Measurements from ENCODE around the gene HOXC9. TPM values are rescaled to one million over a fixed set of nuclear protein-coding genes. Genes with fewer than 3 reads are reported as not detected.

The HOXC9 gene
- total RNA-seq, 1 experiment from 2014 or later, result 7.8 TPM

DNA sequence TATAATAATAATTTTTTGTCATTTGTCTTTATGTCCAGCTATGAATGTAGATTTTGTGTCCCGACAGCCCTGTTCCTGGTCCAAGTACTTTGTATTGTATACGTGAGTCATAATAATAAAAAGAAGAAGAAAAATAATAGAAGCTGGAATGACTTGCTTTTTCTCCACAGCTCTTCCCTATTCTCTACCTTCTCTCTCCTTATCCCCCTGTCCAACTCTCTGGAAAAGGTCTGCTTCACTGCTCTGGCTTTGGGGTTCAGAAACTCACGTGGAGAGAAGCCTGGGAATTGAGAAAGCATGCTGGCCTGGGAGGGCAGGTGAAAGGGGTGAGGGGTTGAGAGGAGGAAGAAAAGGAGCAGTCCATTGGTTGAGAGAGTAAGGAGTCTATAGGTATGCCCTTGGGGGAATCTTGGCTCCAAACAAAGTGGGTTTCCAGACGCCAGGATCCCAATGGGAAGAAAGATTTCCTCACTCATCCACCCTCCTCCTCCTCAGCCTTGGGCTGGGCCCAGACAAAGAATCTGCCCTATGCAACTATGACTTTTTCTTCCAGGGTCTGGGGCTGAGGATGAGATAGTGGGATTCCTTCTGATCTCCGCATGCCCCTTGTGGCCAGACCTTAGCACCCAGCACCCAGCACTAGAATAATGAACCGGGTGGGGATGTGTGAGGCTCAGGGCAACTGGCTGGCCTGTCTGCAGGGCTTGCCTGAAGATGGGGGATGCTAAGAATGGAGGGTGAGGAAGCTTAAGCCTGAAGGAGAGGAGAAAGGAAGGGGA is 12.9 kb downstream of the HOXC9 start:
- DNase-seq (ENCODE audit: low read depth), result no peak

GRCh38 chr12:54014377-54015017 is 14.5 kb downstream of the HOXC9 start:
- no peak for DNase-seq (ENCODE audit: low read depth)

GRCh38 chr12:54015018-54015931 is 15.3 kb downstream of the HOXC9 start:
- no peak for DNase-seq (ENCODE audit: low read depth)

- no peak for DNase-seq (ENCODE audit: low read depth)
Observed at GRCh38 chr12:54016051-54016450, 16.1 kb downstream of the HOXC9 start.

GRCh38 chr12:54016478-54016964 is 16.6 kb downstream of the HOXC9 start:
- peak; percentile 96 for DNase-seq (ENCODE audit: low read depth)

GRCh38 chr12:54017027-54017788 is 17.2 kb downstream of the HOXC9 start:
- DNase-seq (ENCODE audit: low read depth), result peak; percentile 68

DNA sequence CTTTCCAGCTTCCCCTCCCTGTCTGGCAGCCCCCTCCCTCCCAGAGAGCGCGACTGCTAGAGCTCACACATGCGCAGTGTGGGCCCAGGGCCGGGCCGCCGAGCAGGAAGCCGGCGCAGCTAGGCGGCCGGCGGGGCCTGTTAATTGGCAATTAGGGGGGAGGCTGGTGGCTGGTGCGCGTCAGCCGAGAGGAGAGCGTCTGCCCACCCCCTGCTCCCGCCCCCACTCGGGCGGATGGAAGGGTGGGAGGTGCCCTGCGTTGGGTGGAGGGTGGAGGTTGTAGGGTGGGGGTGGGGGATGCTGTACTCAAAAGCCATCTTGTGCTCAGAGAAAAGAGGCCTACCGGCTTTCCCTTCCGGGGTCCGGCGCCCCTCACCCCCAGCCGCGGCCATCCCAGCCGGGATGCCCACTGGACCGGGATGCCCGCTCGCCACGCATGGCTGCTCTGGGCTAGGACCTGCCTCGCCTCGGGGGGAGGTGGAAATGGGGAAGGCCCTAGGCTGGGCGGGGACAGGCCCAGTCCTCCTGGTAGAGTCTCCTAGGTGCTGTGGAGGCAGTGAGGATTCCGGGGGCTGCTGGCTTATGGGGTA is 18.0 kb downstream of the HOXC9 start:
- DNase-seq (ENCODE audit: low read depth), result peak; percentile 95

DNA sequence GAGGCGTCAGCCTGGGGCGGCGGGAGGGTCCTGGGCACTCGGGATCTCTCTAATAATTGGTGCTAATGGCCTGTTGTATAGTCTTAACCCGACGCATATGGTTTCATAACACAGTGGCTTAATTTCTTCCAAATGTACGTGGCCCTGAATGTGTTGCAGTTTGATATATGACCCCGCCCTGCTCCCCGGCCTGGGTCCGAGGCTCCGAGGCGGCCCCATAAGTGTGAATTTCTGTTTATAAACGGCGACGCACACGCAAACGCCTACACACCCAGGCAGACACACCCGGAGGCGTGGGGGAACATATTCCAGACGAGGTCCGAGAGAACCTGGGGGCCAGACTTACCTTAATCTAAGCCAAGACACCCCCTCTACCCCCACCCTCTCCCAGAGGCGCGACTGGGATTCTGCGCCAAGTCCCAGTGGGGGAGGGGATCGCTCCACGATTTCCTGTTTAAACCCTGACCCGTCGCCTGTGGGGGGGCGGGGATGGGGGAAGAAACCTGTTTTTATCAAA is 18.6 kb downstream of the HOXC9 start:
- peak; percentile 71 for DNase-seq (ENCODE audit: low read depth)

- DNase-seq (ENCODE audit: low read depth), result no peak
Observed at GRCh38 chr12:54019091-54019811, 19.3 kb downstream of the HOXC9 start.

DNA sequence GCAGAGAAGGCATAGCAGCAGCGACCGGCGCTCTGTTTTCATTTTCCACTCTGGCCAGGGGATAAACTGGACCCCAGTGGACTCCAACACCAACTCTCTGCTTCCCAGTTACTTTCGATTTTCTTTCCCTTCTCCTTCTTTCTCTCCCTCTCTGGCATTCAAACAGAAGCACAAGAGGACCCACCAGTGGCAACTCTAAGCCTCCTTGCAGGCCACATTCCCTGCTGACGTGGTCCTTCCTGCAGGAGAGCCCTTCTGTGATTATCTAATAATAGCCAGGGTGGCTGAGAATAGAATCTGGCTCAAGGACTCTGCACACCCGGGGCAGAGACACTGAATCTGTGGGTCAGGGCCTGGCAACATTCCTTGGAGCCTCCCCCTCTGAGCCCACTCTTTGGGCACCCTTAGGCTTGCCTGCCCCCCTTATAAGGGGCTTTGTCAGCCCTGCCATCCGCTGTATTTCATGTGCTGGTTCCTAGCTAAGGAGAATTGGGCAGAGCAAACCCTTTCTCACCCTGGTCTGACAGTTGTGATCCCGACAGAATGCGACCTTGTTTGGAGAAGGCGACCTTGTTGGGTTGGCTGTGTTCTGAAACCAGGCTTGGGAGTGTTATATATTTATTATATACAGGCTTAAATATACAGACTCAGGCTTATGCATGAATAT is 20.1 kb downstream of the HOXC9 start:
- DNase-seq (ENCODE audit: low read depth), result peak; percentile 73

DNA sequence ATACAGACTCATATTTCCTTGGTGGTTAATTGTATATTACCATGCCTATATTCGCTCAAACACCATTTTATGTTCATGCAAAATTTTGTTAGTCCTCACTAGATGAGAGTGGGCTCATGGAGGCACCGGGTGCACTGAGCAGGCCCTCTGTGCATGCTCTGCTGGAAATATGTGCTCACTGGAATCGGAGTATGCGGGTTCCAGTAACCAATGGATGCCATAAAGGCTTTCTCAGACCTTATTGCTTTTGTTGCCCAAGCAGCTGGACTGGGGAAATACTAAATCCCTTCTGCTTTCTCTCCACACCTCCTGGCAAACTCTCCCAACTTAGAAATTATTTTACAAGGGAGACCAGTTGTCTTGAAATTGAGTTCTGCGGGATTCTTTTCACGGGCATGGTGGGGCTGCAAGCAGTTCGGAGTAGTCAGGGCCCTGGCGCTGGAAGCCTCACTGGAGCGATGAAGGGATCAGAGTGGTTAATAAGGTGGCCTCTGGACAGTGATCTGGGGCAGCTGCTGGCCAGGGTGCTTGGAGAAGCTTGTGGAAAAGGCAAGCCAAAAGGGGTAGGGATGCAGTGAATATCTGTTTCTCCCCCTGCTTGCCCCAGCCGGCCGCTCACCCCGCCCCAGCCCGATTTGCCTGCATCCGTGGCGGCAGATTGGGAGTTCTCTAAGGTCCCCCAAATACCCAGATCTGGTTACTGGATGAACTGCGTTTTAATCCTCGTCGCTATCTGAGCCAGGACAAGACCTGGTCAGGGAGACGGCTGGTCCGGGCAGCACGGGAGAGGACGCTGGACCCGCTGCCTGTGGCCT is 20.8 kb downstream of the HOXC9 start:
- DNase-seq (ENCODE audit: low read depth), result no peak

DNA sequence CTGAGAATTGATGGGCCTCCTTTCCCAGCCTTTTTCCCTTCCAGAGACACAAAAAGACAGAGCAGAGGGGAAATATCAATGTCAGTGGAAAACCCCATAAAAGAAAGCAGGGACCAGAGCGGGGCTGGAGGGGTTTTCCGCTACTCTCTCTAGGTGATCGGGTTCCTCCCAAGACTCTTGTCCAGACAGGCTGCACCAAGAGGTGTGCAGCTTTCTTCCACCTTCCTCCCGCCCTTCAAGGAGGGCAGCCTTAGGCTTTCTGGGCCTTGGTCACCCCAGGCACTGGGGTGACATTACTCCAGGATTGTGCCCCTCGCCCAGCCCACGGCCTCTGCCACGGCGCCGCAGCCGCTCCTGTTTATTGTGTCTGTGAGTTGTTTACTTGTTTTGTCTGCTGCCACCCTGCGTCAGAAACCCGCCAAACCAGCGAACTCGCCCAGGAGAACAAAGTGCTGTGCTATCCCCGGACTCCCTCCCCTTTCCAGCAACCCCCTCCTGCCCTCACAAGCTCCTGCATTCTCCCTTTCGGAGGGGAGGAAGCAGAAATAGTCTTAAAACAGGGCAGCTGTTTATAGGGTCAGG is 21.6 kb downstream of the HOXC9 start:
- DNase-seq (ENCODE audit: low read depth), result peak; percentile 70

- no peak for DNase-seq (ENCODE audit: low read depth)
Observed at GRCh38 chr12:54022960-54023884, 23.3 kb downstream of the HOXC9 start.

DNA sequence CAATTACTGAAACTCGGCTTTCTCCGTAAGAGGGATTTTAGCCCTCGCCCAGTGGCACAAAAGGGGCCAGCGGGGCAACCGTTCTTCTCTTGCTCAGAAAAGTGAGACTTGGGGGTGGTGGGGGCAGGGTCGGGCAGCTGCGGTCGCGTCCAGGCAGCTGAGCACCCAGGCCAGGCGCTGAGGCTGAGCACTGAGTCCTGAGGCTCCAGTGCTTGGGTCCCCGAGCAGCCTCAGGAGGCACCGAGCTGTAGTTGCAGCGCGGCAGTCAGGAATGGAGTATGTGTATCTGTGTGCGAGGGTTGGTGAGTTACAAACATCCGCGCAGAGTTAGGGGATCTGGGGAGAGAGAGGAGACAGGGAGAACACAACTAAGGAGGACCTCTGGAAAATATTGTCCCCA is 24.2 kb downstream of the HOXC9 start:
- DNase-seq (ENCODE audit: low read depth), result peak; percentile 65

- no peak for DNase-seq (ENCODE audit: low read depth)
Observed at GRCh38 chr12:54024581-54025305, 24.8 kb downstream of the HOXC9 start.

Data from LHCN-M2 (cell line).